ENCODE results near the gene PNPLA8.

GRCh38 chr7:108529341-108529740 is 3.4 kb upstream of the PNPLA8 start:
- TF ChIP-seq CTCF (IDR thresholded peaks at IDR 0.05; ENCODE audit: low read length) (no peak), EZH2phosphoT487 (IDR thresholded peaks at IDR 0.05; ENCODE audit: low read length) (no peak), EZH2 (optimal IDR thresholded peaks at IDR 0.05; ENCODE audit: low read depth, low read length) (no peak)

Data from MM.1S (cell line).